NCI-H1930 (cell line): ENCODE measurements around the gene NOTCH4.
"Not testable (repeated sequence)": the region's sequence is repeated elsewhere in the genome, so short reads cannot be mapped to it uniquely, and the experiment has no call there.

ENCODE experiments used
- DNase-seq, 2 experiments: peaks; one replicate each; lab custom pipeline; 2025; lab: John Stamatoyannopoulos, UW

The NOTCH4 gene

DNA sequence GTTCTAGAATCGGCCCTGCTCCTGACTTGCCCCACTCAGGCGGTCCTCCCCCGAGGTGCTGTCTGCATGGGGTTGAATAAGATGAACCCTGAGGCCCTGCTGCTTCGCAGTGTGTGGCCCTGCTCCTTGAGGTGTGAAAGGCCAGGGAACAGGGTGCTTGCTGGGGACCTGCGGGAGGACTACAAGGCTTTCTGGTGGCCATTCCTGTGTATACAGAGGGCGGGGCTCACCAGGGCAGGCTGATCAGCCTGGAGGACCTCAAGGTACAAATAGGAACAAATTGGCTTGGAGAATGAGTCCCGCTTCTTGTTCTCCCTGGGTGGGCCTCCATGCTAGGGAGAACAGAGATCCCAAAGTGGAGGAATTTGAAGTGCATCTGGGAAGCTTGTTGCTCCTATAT is 5.7 kb downstream of the NOTCH4 start:
- no peak for DNase-seq

DNA sequence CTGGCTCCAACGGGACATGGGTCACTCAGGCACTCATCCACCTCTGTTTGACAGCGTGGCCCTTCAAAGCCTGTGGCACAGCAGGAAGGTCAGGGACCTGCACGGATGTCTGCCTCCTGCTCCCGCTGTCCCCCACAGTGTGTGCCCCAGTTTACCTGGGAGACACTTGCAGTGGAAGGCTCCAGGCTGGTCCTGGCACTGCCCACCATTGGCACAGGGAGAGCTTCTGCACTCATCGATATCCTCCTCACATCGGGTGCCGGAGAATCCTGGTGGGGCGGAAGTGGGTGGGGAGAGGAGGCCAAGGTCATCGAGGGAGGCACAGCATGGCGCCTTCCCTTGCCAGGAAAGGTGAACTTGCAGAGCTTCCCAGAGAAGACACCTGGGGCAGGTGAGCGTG is 6.9 kb downstream of the NOTCH4 start:
- DNase-seq: no peak

DNA sequence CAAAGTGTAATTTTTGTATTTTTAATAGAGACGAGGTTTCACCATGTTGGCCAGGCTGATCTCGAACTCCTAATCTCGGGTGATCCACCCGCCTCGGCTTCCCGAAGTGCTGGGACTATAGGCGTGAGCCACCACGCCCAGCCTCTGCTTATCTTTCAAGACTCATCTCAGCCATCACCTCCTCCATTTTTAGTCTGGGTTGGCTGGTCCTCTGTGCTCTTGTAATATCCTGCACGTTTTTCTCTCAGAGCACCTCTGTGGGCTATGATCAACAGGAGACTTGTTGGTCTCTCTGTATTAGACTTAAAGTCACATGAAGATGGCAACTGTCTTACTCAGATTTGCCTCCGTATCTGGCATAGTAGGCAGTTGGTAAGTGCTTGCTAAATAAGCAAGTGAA is 7.6 kb downstream of the NOTCH4 start:
- no peak for DNase-seq

GRCh38 chr6:32215617-32216016 is 8.2 kb downstream of the NOTCH4 start:
- DNase-seq: no peak

GRCh38 chr6:32214126-32214525 is 9.7 kb downstream of the NOTCH4 start:
- no peak for DNase-seq

- no peak for DNase-seq
Measured at GRCh38 chr6:32213649-32214048, 10.2 kb downstream of the NOTCH4 start.

DNA sequence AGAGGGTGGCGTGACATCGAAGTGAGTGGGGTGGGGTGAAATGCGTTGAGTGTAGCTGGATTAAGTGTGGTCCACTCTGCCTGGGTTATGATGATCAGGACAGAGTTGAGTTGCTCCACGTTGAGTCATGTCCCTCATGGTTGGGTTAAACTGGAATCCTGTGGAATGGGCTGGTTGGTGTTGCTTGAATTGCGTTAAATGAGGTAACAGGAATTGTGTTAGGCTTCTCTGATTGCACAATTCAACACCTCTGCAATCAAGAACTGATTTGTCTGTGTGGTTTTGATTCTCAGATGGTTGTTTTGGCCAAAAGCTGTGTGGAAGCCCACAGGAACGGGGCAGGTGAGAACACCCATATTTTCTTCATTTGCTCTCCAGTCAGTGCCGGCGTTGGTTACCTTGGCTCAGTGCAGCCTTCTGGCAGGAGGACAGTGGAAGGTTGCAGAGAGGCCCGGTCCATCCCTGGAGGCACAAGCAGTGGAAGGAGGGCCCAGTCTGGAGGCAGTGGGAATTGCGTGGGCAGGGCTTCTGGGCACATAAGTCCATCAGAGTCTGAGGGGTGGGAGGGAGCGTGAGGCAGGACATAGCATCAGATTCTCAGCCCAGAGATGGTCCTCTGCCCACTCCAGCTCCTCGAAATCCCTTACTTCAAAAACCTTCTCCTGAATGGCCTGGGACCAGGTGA is 11.6 kb downstream of the NOTCH4 start:
- no peak for DNase-seq

GRCh38 chr6:32211432-32211831 is 12.4 kb downstream of the NOTCH4 start:
- not testable (repeated sequence) for DNase-seq

DNA sequence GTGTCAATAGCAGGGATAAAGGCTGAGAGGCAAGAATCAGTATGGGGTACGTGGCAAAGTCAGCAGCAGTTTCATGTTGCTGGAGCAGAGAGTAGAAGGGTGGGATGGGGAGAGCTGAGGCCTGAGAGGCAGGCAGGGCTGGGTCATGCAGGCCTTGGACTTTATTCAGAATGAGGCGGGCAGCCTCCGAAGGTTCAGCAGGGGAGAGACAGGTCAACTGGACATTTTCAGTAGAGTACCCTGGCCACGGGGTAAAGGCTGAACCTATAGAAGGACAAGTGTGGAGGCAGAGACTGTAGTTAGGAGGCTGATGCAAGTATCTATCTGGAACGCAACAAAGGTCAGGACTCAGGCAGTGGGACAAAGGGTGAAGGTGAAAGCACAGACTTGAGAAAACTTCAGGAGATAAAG is 13.7 kb downstream of the NOTCH4 start:
- DNase-seq: no peak

DNA sequence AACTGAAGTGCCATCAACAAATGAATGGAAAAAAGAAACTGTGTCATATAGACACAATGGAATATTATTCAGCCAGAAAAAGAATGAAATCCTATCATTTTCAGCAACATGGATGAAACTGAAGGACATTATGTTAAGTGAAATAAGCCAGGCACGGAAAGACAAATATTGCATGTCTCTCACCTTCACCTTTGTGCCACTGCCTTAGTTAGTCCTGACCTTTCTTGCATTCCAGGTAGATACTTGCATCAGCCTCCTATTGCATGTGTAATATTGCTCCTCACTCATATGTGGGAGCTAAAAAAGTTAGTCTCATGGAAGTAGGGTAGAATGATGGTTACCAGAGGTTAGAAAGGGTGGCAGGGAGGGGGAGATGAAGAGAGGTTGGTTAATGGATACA is 14.9 kb downstream of the NOTCH4 start:
- DNase-seq: no peak

- no peak for DNase-seq
Measured at GRCh38 chr6:32204268-32204715, 19.6 kb downstream of the NOTCH4 start.

DNA sequence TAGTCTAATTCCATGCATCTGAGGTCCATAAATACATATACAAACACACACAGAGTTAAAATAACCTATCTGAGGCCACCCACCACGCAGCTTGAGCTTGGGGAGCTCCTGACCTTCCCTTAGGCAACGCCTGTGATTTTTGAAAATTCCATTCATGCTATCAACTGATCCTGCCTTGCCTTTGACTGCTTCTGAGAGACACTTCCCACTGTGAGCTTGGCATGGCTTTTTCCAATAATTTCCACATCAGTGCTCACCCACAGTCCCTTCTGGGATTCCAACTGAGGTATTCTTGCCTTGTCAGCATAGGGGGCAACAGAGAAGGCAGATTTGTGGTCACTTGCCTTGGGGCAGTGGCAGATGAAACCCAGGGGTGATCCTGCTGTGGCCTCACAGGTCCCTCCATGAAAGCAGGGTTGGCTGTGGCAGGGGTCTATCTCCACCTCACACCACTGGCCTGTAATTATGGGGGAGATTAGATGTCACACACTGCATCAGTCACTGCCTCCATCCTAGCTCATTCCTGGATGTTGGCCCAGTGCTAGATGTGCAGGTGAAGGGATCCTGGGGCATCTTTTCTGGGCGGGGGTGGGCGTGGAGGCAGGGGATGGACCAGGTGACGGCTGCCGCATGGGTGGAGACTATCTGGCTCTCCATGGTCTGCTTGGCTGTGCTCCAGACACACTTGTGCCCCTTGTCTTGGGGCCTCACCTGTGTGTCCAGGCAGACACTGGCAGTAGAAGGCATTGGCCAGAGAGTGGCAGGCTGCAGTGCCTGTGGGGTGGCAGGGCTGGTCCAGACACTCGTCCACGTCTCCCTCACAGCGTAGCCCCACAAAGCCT is 20.2 kb downstream of the NOTCH4 start:
- DNase-seq: no peak

- DNase-seq: no peak
Measured at GRCh38 chr6:32202186-32202585, 21.7 kb downstream of the NOTCH4 start.

DNA sequence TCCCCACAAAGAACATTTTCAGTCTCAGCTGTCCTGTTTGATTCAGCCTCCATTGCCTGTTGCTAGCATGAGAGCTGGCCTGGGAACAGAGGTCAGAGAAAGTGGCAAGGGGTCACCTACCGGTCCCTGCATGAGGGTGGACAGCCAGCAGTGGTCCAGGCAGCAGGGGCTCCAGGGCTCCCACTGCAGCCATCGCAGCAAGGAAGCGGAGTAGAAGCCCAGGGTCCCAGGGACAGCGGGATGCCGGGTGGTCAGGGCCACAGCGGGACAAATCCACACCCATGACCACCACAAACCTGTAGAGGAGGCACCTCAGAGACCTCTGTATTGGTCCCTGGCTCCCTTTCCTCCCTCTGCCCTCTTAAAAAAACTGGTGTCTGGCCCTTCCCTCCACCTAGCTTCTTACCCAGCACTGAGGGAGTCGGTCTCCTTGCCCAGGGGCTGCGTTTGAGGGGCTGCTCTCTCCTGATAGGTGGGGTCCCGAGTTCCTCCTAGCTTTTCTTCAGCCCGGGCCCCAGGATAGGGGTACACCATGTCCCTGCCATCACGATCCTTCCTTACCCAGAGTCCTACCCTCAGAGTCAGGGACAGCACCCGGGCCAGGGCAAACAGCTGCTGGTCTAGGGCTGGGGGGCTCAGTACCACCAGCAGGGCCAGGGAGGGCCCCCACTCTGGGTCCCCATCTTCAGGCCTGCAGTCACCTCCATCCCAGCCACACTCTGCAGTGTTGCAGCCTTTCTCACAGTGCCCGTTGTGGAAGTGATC is 23.0 kb downstream of the NOTCH4 start:
- no peak for DNase-seq

DNA sequence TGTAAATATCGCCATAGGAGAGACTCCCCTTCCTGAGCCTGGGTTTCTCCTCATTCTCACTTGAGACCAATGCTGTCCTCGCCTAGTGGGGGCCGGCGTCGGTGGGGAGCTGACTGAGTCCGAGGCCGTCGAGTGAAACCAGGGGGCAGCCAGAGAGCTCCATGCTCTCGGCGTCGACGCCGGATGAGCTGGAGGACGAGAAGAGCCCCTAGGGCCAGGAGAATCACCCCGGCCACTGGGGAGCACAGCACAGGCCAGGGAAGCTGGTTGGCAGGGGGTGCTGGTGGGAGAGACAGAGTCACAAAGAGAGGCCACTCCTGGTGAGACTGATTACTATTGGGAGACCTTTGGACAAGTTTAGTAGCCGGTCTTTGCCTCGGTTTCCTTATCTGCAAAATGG is 25.0 kb downstream of the NOTCH4 start:
- no peak for DNase-seq

DNA sequence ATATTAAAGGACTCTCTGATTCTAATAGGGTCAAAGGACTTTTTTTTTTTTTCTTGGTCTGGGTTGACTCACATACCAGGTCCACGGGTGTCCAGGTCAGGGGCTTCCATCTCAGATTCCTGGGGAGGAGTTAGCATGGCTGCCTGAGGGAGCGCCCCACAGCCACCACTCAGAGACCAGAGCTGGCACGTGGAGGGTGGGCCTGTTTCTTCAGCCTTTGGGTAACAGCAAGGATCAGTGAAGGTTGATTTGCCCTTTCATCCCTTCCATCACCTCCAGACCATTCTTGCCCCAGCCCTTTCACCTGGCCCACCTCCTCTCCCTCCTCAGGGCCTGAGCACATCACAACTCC is 25.5 kb downstream of the NOTCH4 start:
- DNase-seq: no peak

- no peak for DNase-seq
Measured at GRCh38 chr6:32196682-32197616, 26.9 kb downstream of the NOTCH4 start.

DNA sequence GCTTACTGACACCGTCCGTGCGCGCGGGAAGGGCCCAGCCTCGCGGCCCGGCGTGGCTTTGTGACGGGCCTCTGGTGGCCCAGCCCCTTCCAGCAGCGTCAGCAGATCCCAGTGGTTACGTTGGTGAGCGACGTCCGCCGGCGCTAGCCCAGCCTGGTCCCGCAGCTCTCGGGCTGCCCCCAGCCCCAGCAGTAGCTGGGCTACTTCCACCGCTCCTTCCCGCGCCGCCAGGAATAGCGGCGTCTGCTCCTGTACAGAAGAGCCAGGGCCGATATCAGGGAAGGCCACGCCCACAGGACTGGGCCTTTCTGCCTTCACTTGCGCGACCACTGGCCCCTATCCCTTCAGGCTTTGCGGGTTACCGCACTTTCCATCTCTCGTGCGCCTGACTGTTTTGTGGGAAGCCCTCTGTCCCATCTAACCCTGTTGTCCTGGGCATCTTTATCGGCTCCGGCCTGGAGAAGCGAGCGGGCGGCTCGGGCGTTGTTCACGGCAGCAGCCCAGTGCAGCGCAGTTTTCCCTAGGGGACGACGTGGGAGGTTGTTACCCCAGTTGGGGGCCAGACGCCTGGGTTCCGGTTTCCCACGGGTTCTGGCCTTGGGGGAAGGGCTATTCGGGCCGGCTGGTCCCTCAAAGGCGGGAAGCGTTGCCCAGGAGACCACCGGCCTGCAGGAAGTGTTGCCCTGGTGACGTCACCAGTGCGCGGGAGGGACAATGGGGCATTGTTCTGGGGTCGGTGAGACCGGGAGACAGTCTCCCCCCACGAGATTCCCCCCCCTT is 27.8 kb downstream of the NOTCH4 start:
- DNase-seq: peak; percentile 88 to 89

DNA sequence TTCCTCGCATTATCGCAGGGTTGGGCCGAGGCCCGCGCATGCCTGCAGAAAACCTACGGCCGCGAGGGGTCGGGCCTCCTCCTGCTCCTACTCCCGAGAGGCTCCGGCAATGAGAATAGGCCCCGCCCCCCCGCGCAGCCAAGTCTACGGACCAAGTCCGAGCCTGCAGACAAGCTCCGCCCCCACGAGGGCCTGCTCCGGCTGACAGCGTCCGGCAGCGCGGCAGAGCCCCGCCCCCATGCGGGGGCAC is 28.3 kb downstream of the NOTCH4 start:
- DNase-seq: peak; percentile 99 to 100

DNA sequence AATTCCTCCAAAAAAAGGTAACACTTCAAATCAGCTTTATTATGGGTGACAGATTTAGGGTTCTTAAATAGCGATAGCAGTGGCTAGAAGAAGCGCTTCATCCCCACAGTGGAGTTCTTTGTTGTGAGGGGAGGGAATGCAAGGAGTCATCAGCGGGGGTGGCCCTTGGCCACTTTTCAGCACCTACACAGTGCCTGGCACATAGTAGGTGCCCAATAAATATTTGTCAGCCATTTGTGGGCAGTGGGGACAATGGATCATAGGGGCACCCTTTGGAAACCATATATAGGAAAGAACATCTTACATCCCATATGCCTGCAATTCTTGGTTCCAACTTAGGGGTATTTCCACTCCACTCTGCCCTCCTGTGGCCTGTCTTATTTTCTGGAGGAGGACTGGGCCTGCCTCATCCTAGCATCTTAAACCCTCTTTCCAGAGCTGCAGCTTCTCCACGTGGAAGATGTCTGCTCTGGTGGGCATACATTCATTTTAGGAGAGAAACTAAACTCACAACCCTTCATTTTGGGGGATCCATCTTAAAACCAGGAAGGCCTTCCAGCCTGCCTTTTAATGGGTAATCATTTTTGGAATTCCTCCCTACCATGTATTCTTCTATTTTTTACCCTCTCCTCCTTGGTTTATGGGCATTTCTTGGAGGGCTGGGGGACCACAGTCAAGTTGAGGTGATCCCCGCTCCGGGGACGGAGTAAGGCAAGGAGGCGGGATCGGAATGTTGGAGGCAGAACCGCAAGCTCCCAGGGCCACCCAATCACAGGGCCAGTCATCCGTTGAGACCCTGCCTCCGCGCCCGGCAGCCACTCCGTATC is 28.8 kb downstream of the NOTCH4 start:
- no peak for DNase-seq
